ENCODE measurements around the gene RGS21. TPM values are rescaled to one million over a fixed set of nuclear protein-coding genes. Genes with fewer than 3 reads are reported as not detected.
"Not testable (repeated sequence)": the region's sequence is repeated elsewhere in the genome, so short reads cannot be mapped to it uniquely, and the experiment has no call there.

Gene RGS21
- not detected in 2 replicates for total RNA-seq (2014; rRNA removed; shearing (Covaris generic))

GRCh38 chr1:192316942-192317450 lies at the start of gene RGS21:
RGS21 (plus strand) TSS chr1:192316992; CDS start chr1:192343037, 26,045 bp downstream.
- no peak for DNase-seq (ENCODE audit: low read depth in 1 of 2, low spot score in 2 of 2)
- H3K36me3 ChIP-seq, result no peaks in the 10 kb centered on the region
- no peak within 1 kb of the TSS for H3K4me3 ChIP-seq
- H3K27ac ChIP-seq, result no peak within 1 kb of the TSS
- H3K27me3 ChIP-seq (replicated peaks), result no peaks in the 10 kb centered on the region
- no peaks in the 10 kb centered on the region; the same call in 1 of the 2 replicates for H3K9me3 ChIP-seq (replicated peaks)
- no peaks in the 10 kb centered on the region for H3K4me1 ChIP-seq (replicated peaks)

- no peaks in the 10 kb centered on the region for H3K27me3 ChIP-seq (replicated peaks)
- no peak overlapping the region for H3K4me3 ChIP-seq
- H3K36me3 ChIP-seq, result no peaks in the 10 kb centered on the region
- DNase-seq (ENCODE audit: low read depth in 1 of 2, low spot score in 2 of 2), result no peak
- no peak overlapping the region for H3K27ac ChIP-seq
- H3K9me3 ChIP-seq (replicated peaks), result no peaks in the 10 kb centered on the region
- no peaks in the 10 kb centered on the region for H3K4me1 ChIP-seq (replicated peaks)
These were observed 48.2 kb upstream of the RGS21 start for GRCh38 chr1:192268468-192269052.

- no peaks in the 10 kb centered on the region for H3K4me1 ChIP-seq (replicated peaks)
- DNase-seq (ENCODE audit: low read depth in 1 of 2, low spot score in 2 of 2), result no peak
- no peak overlapping the region for H3K4me3 ChIP-seq
- H3K36me3 ChIP-seq, result no peaks in the 10 kb centered on the region
- no peak overlapping the region for H3K27ac ChIP-seq
- no peaks in the 10 kb centered on the region for H3K9me3 ChIP-seq (replicated peaks)
- H3K27me3 ChIP-seq (replicated peaks), result no peaks in the 10 kb centered on the region; the same call in 1 of the 2 replicates
These were observed 46.4 kb upstream of the RGS21 start for GRCh38 chr1:192270398-192270797.

GRCh38 chr1:192272732-192273131 lies 44.1 kb upstream of the RGS21 start:
- Histone ChIP-seq H3K9me3 (replicated peaks) (no peaks in the 10 kb centered on the region), H3K27me3 (replicated peaks) (no peaks in the 10 kb centered on the region; the same call in 1 of the 2 replicates), H3K4me3 (no peak overlapping the region), H3K36me3 (no peaks in the 10 kb centered on the region), H3K27ac (no peak overlapping the region), H3K4me1 (replicated peaks) (no peaks in the 10 kb centered on the region)
- DNase-seq (ENCODE audit: low read depth in 1 of 2, low spot score in 2 of 2), result no peak

- H3K27me3 ChIP-seq (replicated peaks), result no peaks in the 10 kb centered on the region; the same call in 1 of the 2 replicates
- no peak overlapping the region for H3K4me3 ChIP-seq
- no peak for DNase-seq (ENCODE audit: low read depth in 1 of 2, low spot score in 2 of 2)
- no peaks in the 10 kb centered on the region for H3K9me3 ChIP-seq (replicated peaks)
- no peak overlapping the region for H3K27ac ChIP-seq
- H3K4me1 ChIP-seq (replicated peaks), result no peaks in the 10 kb centered on the region
- H3K36me3 ChIP-seq, result no peaks in the 10 kb centered on the region
These were observed 42.2 kb upstream of the RGS21 start for GRCh38 chr1:192274588-192274987.

- H3K27me3 ChIP-seq (replicated peaks), result no peaks in the 10 kb centered on the region; the same call in 1 of the 2 replicates
- no peak for DNase-seq (ENCODE audit: low read depth in 1 of 2, low spot score in 2 of 2)
- peaks cover 4% of the 10 kb centered on the region; the same call in 1 of the 2 replicates for H3K9me3 ChIP-seq (replicated peaks)
- H3K27ac ChIP-seq, result no peak overlapping the region
- no peaks in the 10 kb centered on the region for H3K4me1 ChIP-seq (replicated peaks)
- H3K4me3 ChIP-seq, result no peak overlapping the region
- no peaks in the 10 kb centered on the region for H3K36me3 ChIP-seq
These were observed 39.2 kb upstream of the RGS21 start for GRCh38 chr1:192277635-192278034.

GRCh38 chr1:192284927-192285326 lies 31.9 kb upstream of the RGS21 start:
- Histone ChIP-seq H3K4me1 (replicated peaks) (no peaks in the 10 kb centered on the region), H3K27me3 (replicated peaks) (no peaks in the 10 kb centered on the region), H3K9me3 (replicated peaks) (peaks cover 4% of the 10 kb centered on the region; the same call in 1 of the 2 replicates)

GRCh38 chr1:192303029-192303428 lies 13.8 kb upstream of the RGS21 start:
- no peaks in the 10 kb centered on the region for H3K36me3 ChIP-seq
- H3K27ac ChIP-seq, result no peak overlapping the region
- no peaks in the 10 kb centered on the region for H3K4me1 ChIP-seq (replicated peaks)
- DNase-seq (ENCODE audit: low read depth in 1 of 2, low spot score in 2 of 2), result no peak
- no peak overlapping the region for H3K4me3 ChIP-seq
- H3K9me3 ChIP-seq (replicated peaks), result 0 out of 2 replicates have a peak, but pooled peaks cover 3% of the 10 kb centered on the region
- no peaks in the 10 kb centered on the region for H3K27me3 ChIP-seq (replicated peaks)

More at GRCh38 chr1:192284927-192285326, 31.9 kb upstream of the RGS21 start:
- no peak overlapping the region for H3K4me3 ChIP-seq
- no peaks in the 10 kb centered on the region for H3K36me3 ChIP-seq
- H3K27ac ChIP-seq, result no peak overlapping the region
- DNase-seq (ENCODE audit: low read depth in 1 of 2, low spot score in 2 of 2), result no peak

GRCh38 chr1:192308314-192308713 lies 8.5 kb upstream of the RGS21 start:
- not testable (repeated sequence) for H3K36me3 ChIP-seq; H3K4me1 ChIP-seq (replicated peaks); H3K27me3 ChIP-seq (replicated peaks); DNase-seq (ENCODE audit: low read depth in 1 of 2, low spot score in 2 of 2); H3K9me3 ChIP-seq (replicated peaks); H3K27ac ChIP-seq; H3K4me3 ChIP-seq

GRCh38 chr1:192311281-192311680 lies 5.5 kb upstream of the RGS21 start:
- no peak for DNase-seq (ENCODE audit: low read depth in 1 of 2, low spot score in 2 of 2)
- Histone ChIP-seq H3K36me3 (no peaks in the 10 kb centered on the region), H3K4me1 (replicated peaks) (no peaks in the 10 kb centered on the region), H3K9me3 (replicated peaks) (peaks cover 3% of the 10 kb centered on the region; the same call in 1 of the 2 replicates), H3K27me3 (replicated peaks) (no peaks in the 10 kb centered on the region), H3K4me3 (no peak overlapping the region), H3K27ac (no peak overlapping the region)

GRCh38 chr1:192327997-192328396 lies 11.2 kb downstream of the RGS21 start:
- Histone ChIP-seq H3K9me3 (replicated peaks) (no peaks in the 10 kb centered on the region), H3K27ac (no peak overlapping the region), H3K4me3 (no peak overlapping the region), H3K36me3 (no peaks in the 10 kb centered on the region), H3K4me1 (replicated peaks) (no peaks in the 10 kb centered on the region), H3K27me3 (replicated peaks) (no peaks in the 10 kb centered on the region)
- no peak for DNase-seq (ENCODE audit: low read depth in 1 of 2, low spot score in 2 of 2)

GRCh38 chr1:192342842-192343241 lies 26.1 kb downstream of the RGS21 start:
- Histone ChIP-seq H3K9me3 (replicated peaks) (no peaks in the 10 kb centered on the region), H3K36me3 (no peaks in the 10 kb centered on the region), H3K4me1 (replicated peaks) (no peaks in the 10 kb centered on the region), H3K27ac (no peak overlapping the region), H3K27me3 (replicated peaks) (no peaks in the 10 kb centered on the region), H3K4me3 (no peak overlapping the region)
- no peak for DNase-seq (ENCODE audit: low read depth in 1 of 2, low spot score in 2 of 2)

- no peaks in the 10 kb centered on the region for H3K4me1 ChIP-seq (replicated peaks)
- no peaks in the 10 kb centered on the region for H3K27me3 ChIP-seq (replicated peaks)
- H3K4me3 ChIP-seq, result no peak overlapping the region
These were observed 26.6 kb downstream of the RGS21 start for GRCh38 chr1:192343344-192343743.

GRCh38 chr1:192349314-192349713 lies 32.5 kb downstream of the RGS21 start:
- Histone ChIP-seq H3K27ac (no peak overlapping the region), H3K4me1 (replicated peaks) (no peaks in the 10 kb centered on the region), H3K27me3 (replicated peaks) (no peaks in the 10 kb centered on the region), H3K4me3 (no peak overlapping the region), H3K36me3 (no peaks in the 10 kb centered on the region), H3K9me3 (replicated peaks) (no peaks in the 10 kb centered on the region)
- no peak for DNase-seq (ENCODE audit: low read depth in 1 of 2, low spot score in 2 of 2)

More at GRCh38 chr1:192343344-192343743, 26.6 kb downstream of the RGS21 start:
- no peak for DNase-seq (ENCODE audit: low read depth in 1 of 2, low spot score in 2 of 2)
- Histone ChIP-seq H3K36me3 (no peaks in the 10 kb centered on the region), H3K9me3 (replicated peaks) (no peaks in the 10 kb centered on the region), H3K27ac (no peak overlapping the region)
